HUES64 (cell line): Measurements from ENCODE around the gene CTSD.

Experiments used
- H3K27ac ChIP-seq: 2 replicates; pipeline ENCODE4 v1.7.0; 2013; ENCODE audit warnings: low read depth, low read length, inconsistent platforms
- H3K27me3 ChIP-seq: 2 replicates; pipeline ENCODE4 v1.6.1; 2013; ENCODE audit warnings: mild to moderate bottlenecking, low read length; ENCODE audit not compliant: insufficient read depth
- H3K36me3 ChIP-seq: 2 replicates; pipeline ENCODE4 v1.6.1; 2013; ENCODE audit warnings: mild to moderate bottlenecking, low read length; ENCODE audit not compliant: insufficient read depth
- H3K4me1 ChIP-seq: 2 replicates; pipeline ENCODE4 v1.6.1; 2013; ENCODE audit warnings: mild to moderate bottlenecking, low read length, moderate library complexity; ENCODE audit not compliant: insufficient read depth
- H3K4me3 ChIP-seq: 2 replicates; pipeline ENCODE4 v1.5.1; 2013; ENCODE audit warnings: mild to moderate bottlenecking, low read length, moderate library complexity
- H3K9ac ChIP-seq: 2 replicates; pipeline ENCODE4 v1.6.1; 2013; ENCODE audit warnings: mild to moderate bottlenecking, low read depth, low read length
- H3K9me3 ChIP-seq: 2 replicates; pipeline ENCODE4 v1.6.1; 2013; ENCODE audit warnings: low read depth, low read length; ENCODE audit not compliant: insufficient read depth
- WGBS: fragments of 150-250, 120-280 bp; methylation state at CpG from one replicate; pipeline ENCODE4 v1.1.7; 2013; ENCODE audit warnings: missing lambda C conversion rate; 5-methylcytosine and 5-hydroxymethylcytosine counted together

The CTSD gene

GRCh38 chr11:1745701-1746320, 17.9 kb downstream of the CTSD start:
- no peak overlapping the region for H3K4me3 ChIP-seq
- no peak overlapping the region for H3K9ac ChIP-seq
- 92% methylated on average over 14 of the region's 14 CpGs for WGBS
- no peaks in the 10 kb centered on the region for H3K36me3 ChIP-seq
- no peaks in the 10 kb centered on the region for H3K4me1 ChIP-seq
- H3K27me3 ChIP-seq: peaks cover 42% of the 10 kb centered on the region
- no peaks in the 10 kb centered on the region for H3K9me3 ChIP-seq
- H3K27ac ChIP-seq: no peak overlapping the region

GRCh38 chr11:1744891-1745700, 18.6 kb downstream of the CTSD start:
- Histone ChIP-seq H3K36me3 (no peaks in the 10 kb centered on the region), H3K4me1 (no peaks in the 10 kb centered on the region), H3K27me3 (peaks cover 42% of the 10 kb centered on the region), H3K9ac (no peak overlapping the region), H3K9me3 (no peaks in the 10 kb centered on the region), H3K27ac (no peak overlapping the region), H3K4me3 (no peak overlapping the region)
- WGBS: 90% methylated on average over 18 of the region's 18 CpGs

GRCh38 chr11:1744137-1744886, 19.4 kb downstream of the CTSD start:
- no peaks in the 10 kb centered on the region for H3K36me3 ChIP-seq
- no peak overlapping the region for H3K27ac ChIP-seq
- no peaks in the 10 kb centered on the region for H3K9me3 ChIP-seq
- no peak overlapping the region for H3K4me3 ChIP-seq
- no peak overlapping the region for H3K9ac ChIP-seq
- WGBS: 87% methylated on average over 23 of the region's 23 CpGs
- H3K27me3 ChIP-seq: peaks cover 37% of the 10 kb centered on the region
- H3K4me1 ChIP-seq: no peaks in the 10 kb centered on the region

GRCh38 chr11:1743585-1744136, 20.1 kb downstream of the CTSD start:
- no peaks in the 10 kb centered on the region for H3K36me3 ChIP-seq
- WGBS: 79% methylated on average over 10 of the region's 10 CpGs
- H3K9ac ChIP-seq: no peak overlapping the region
- no peaks in the 10 kb centered on the region for H3K9me3 ChIP-seq
- H3K27ac ChIP-seq: no peak overlapping the region
- no peaks in the 10 kb centered on the region for H3K4me1 ChIP-seq
- H3K4me3 ChIP-seq: no peak overlapping the region
- peaks cover 32% of the 10 kb centered on the region for H3K27me3 ChIP-seq

- 87% methylated on average over 3 of the region's 3 CpGs for WGBS
- Histone ChIP-seq H3K27ac (no peak overlapping the region), H3K4me1 (no peaks in the 10 kb centered on the region), H3K4me3 (no peak overlapping the region), H3K36me3 (no peaks in the 10 kb centered on the region), H3K9ac (no peak overlapping the region), H3K27me3 (peaks cover 25% of the 10 kb centered on the region), H3K9me3 (no peaks in the 10 kb centered on the region)
Observed at GRCh38 chr11:1742869-1743584, 20.7 kb downstream of the CTSD start.

GRCh38 chr11:1742371-1742770, 21.4 kb downstream of the CTSD start:
- Histone ChIP-seq H3K27ac (no peak overlapping the region), H3K4me3 (no peak overlapping the region), H3K9me3 (peaks cover under 1% of the 10 kb centered on the region; the same call in 1 of the 2 replicates), H3K9ac (no peak overlapping the region), H3K27me3 (peaks cover 19% of the 10 kb centered on the region), H3K4me1 (no peaks in the 10 kb centered on the region), H3K36me3 (no peaks in the 10 kb centered on the region)
- WGBS: 60% methylated on average over 4 of the region's 4 CpGs

- H3K4me1 ChIP-seq: no peaks in the 10 kb centered on the region
- WGBS: 89% methylated on average over 4 of the region's 4 CpGs
- peaks cover 7% of the 10 kb centered on the region; the same call in 1 of the 2 replicates for H3K9me3 ChIP-seq
- no peaks in the 10 kb centered on the region for H3K36me3 ChIP-seq
- H3K9ac ChIP-seq: no peak overlapping the region
- H3K27me3 ChIP-seq: peaks cover 14% of the 10 kb centered on the region
- no peak overlapping the region for H3K4me3 ChIP-seq
- H3K27ac ChIP-seq: no peak overlapping the region
Observed at GRCh38 chr11:1741741-1742140, 22.0 kb downstream of the CTSD start.

- no peaks in the 10 kb centered on the region for H3K36me3 ChIP-seq
- 87% methylated on average over 8 of the region's 8 CpGs for WGBS
Observed at GRCh38 chr11:1740786-1741530, 22.8 kb downstream of the CTSD start.

GRCh38 chr11:1739576-1739975, 24.2 kb downstream of the CTSD start:
- Histone ChIP-seq H3K36me3 (no peaks in the 10 kb centered on the region), H3K9me3 (peaks cover 12% of the 10 kb centered on the region; the same call in 1 of the 2 replicates), H3K4me3 (no peak overlapping the region), H3K27me3 (peaks cover 13% of the 10 kb centered on the region), H3K9ac (no peak overlapping the region), H3K27ac (no peak overlapping the region), H3K4me1 (no peaks in the 10 kb centered on the region)
- 81% methylated on average over 8 of the region's 8 CpGs for WGBS

More at GRCh38 chr11:1740786-1741530, 22.8 kb downstream of the CTSD start:
- H3K4me1 ChIP-seq: no peaks in the 10 kb centered on the region
- no peak overlapping the region for H3K27ac ChIP-seq
- H3K27me3 ChIP-seq: peaks cover 13% of the 10 kb centered on the region
- H3K9me3 ChIP-seq: peaks cover 12% of the 10 kb centered on the region; the same call in 1 of the 2 replicates
- H3K9ac ChIP-seq: no peak overlapping the region
- H3K4me3 ChIP-seq: no peak overlapping the region

- no peak overlapping the region for H3K27ac ChIP-seq
- peaks cover 13% of the 10 kb centered on the region for H3K27me3 ChIP-seq
- no peaks in the 10 kb centered on the region for H3K36me3 ChIP-seq
- H3K9me3 ChIP-seq: peaks cover 12% of the 10 kb centered on the region; the same call in 1 of the 2 replicates
- H3K4me3 ChIP-seq: no peak overlapping the region
- no peaks in the 10 kb centered on the region for H3K4me1 ChIP-seq
- 93% methylated on average over 10 of the region's 10 CpGs for WGBS
- no peak overlapping the region for H3K9ac ChIP-seq
Observed at GRCh38 chr11:1738380-1738779, 25.3 kb downstream of the CTSD start.
